Limb (tissue), 2 donors: ENCODE measurements around the gene CAMTA2.

Experiments used
- DNase-seq, 2 donors: peaks; one replicate each; pipeline ENCODE4 v3.0.0-alpha.2; 2016; ENCODE audit errors: extremely low spot score in 2 of 2

CAMTA2 gene

DNA sequence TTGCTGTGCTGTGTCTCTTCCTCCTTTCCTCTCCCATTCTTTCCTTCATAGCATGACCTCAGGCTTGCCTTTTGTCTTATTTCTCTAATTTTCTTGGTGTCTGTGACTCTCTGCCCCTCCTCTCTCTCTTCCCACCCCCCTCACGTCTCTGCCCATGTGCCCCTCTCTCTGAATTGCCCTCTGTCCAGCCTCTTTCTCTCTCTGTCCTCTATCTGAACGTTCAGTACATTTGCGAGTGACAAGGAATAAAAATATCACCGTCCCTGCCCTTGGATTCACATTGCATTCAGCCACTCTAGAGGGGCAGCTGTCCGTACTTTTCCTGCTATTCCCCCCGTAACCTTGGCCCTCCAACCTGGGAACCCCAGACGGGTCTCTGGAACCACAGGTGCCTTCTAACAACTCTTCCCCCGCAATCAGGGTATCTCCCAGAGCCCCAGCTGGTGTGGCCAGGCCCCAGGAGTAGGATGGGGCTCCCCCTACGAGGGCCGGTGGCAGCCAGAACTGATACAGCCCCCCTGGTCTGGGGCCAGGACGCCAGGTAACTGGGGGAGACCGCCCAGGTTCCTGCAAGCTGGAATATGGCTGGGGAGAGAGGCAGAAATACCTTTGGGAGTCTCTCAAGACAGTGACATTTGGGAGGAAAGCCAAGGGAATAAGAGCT lies 12.1 kb upstream of the CAMTA2 start:
- DNase-seq, result no peak

DNA sequence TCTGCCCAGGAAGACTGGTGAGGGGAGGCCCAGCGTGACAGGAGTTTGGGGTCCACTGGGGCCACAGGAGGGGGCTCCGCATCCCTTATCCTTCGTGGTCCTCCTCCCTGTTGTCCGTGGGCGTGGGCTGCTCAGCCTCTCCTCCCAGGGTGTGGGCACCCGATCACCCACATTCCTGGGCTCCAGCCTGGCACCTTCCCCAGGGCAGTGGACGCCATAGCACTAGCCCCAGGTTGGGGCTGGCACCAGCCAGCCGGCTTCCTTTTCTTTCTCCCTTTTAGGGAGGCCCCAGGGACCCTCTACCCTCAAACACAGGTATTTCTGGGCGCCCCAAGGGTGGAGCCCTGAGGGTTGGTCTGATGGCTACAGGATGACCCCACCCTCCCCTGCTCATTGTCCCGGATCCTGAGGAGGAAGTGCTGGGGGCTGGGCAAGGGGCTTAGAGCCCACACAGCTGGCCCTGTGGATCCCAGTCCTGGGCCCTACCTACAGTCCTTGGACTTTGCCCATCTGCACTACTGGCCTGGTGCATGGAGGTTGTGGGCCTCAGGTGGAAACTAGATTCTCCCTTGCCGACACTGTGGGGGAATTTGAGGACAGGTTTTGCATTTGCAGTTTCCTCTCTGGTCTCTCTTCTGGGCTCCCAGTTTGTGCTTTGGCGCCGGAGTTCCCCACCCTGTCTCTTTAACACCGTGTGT lies 11.4 kb upstream of the CAMTA2 start:
- no peak for DNase-seq

DNA sequence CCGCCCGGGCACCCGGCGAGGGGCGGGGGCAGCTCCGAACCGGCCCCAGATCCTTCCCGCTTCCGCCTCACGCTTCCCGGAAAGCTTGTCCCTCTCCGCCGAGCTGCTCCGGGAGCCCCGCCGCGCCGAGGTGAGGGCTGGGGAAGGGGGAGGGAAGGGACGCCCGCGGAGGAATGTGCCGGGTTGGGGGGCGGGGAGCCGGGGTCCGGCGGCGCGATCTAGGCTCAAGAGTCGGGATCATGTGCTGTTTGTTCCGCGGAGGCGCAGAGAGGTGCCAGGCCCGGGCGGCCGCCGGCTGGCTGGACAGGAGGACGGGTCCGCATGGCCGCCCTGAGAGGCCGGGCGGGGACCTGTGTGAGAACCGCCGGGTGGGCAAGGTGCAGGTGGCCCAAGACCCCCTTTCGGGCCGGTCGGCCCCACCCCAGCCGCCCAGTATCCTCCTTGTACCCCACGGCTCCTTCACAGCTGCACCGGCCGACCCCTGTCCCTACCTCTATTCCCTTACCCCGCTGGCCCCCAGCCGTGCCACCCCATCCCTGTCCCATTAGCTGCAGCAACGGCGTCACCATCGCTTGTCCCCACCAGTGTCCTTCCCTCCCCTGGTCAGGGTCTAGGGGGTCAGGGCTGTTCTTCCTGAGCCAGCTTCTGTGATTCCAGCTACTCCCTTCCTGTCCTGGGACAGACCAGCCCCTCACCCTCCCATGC lies 10.7 kb upstream of the CAMTA2 start:
- DNase-seq, result no peak

GRCh38 chr17:4997302-4998026 lies 10.0 kb upstream of the CAMTA2 start, which contains the start of the genes INCA1 and KIF1C:
Gene INCA1 (minus strand): TSS chr17:4997522. CDS start chr17:4994437, 3,085 bp downstream.
Gene KIF1C (plus strand): TSS chr17:4997950. CDS start chr17:5000247, 2,297 bp downstream.
- DNase-seq, result peak; percentile 93 to 95

- no peak for DNase-seq
Measured at GRCh38 chr17:4994081-4994595, 6.7 kb upstream of the CAMTA2 start.

- DNase-seq, result peak; percentile 7 to 49
Measured at GRCh38 chr17:4987767-4988567, 492 bp upstream of the CAMTA2 start.

DNA sequence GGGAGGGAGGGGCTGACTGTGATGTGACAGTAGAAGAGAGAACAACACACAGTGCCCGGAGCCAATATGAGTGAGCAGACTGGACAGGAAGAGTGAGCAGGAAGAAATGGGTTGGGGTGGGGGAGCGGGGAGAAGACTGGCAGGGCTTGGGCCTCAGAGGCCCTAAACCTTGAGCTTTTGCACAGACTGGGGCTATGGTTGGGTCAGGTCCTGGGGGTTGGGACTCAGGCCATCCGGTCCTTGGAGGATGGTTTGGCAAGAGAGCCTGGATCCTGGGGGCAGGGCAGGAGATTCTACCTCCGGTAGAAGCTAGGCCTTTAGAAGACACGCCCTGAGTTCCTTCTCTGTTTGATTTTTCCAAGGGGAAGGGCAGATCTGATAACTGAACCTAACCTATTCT lies 1.1 kb downstream of the CAMTA2 start:
- DNase-seq, result no peak

DNA sequence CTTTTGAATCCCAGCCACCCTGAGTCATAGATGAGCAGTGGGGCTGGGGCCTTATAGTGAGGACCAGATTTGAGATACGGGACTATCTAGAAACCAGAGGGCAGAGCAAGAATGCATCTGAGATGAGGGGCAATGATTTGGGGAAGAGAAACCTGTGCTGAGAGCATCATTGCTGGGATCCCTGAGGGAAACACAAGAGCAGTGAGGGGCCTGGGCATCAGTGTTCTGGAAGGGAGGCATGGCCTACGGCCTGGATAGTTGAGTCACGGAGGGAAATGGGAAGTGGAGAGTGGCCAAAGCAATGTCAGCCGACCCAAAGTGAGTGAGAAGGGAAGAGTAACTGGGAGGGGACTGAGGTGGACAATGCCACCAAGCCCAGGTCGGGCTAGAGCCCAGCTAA lies 5.2 kb downstream of the CAMTA2 start:
- no peak for DNase-seq

DNA sequence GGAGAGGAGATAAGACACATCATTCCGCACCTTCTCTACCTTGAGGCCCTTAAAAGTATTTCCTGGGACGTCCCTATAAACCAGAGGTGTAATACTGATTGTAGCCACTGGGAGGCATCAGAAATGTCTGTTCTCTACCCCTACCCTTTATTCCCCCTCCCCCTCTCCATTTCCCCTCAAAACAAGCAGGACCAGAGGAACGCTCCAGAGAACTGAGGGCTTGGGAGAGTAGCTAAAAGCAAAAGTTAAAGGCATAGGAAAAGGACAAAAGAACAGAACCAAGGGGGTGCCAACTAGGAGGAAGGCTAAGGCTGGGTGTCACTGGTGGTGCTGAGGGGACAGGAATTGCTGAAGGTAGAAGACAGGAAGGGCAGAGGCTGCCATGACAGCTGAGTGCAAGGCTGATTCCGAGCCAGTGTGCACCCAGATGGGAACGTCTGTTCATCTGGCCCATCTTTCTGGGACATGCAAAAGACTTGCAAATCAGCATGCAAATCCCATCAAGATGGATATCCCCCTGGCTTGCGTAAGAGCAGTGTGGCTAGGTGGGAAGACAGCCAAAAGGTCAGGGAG lies 6.7 kb downstream of the CAMTA2 start:
- peak; percentile 46 to 59 for DNase-seq

- no peak for DNase-seq
Measured at GRCh38 chr17:4978726-4979125, 8.7 kb downstream of the CAMTA2 start.

DNA sequence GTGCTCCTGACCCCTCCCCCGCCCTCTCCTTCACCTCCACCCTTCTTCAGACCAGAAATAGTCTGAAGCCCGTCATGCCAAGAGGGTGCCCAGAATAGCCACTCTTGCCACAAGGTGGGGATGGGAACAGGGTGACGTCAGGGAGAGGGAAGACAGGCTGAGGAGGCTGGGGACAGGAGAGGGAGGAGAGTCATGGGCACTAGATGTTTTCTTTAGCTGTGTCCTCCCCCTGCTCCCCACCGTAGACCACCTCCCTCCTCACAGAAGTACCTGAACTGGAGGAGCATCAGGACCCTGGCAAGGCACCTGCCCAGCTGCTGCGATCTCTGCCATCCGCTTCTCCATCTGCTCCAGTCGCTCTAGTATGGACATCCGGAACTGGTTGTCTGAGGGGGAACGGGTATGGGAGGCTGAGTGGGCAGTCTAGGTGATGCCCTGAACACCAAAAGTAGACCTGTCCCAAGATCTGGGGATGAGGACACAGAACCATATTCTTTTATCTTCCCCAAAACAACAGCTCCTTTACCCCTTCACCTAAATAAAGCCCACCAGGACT lies 13.3 kb downstream of the CAMTA2 start:
- no peak for DNase-seq

DNA sequence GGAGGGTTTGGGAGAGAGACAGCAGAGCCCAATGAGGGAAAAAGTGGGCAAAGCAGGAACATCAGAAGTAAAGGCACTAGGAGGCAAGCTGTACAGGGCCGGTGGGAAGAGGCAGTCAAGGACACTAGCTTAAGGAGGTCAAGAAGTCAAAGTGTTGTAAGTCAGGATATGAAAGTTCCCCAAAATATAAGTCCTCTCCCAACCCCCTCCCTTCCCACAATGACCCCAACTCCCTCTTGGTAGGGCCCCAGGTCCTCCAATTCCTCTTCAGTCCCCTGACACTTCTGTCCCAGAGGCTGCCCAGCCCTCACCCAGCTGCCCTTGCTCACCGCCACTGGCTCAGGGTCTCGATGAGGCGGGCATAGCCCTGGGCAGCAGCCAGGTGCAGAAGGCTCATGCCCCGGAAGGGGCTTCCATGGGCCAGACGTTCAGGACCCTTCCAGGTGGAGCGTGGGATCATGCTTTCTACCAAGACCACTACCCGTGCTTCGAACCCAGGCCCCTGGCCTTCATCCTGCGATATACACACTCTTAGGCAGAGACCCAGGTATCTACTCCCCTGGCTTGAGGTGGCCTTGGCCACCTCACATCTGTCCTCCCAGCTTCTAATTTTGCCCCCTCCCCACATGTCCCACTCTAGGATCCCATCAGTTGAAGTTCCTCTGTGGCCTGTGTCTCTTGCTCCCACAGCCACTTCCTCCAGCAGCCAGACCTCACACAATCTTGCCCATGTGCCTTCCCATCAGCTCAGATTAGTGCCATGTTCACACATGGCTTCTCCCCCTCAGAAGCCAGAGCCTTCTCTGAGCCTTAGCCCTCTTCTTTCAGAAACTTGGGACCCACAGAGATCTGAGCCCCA lies 14.0 kb downstream of the CAMTA2 start:
- no peak for DNase-seq

GRCh38 chr17:4972752-4973151 lies 14.7 kb downstream of the CAMTA2 start:
- no peak for DNase-seq

DNA sequence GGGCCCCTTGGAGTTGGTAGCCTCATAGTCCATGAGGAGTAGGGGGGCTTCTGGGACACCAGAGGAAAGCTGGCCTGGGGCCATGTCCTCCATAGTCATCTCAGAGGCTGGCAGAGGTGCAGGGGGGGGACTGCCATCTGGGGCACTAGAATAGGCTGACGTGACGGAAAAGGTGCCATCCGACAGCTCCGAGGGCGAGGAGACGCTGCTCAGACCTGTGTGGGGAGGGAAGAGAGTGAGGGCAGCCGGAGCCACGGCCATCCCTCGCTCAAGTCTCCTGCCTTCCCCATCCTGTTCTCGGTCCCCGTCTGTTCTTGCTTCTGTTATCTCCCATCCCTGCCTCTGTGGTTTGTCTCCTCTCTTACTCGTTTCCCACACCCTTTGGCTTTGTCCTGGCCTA lies 15.2 kb downstream of the CAMTA2 start:
- DNase-seq, result no peak

GRCh38 chr17:4971826-4972225 lies 15.6 kb downstream of the CAMTA2 start:
- DNase-seq, result no peak

- DNase-seq, result no peak
Measured at GRCh38 chr17:4970273-4970672, 17.2 kb downstream of the CAMTA2 start.

- no peak for DNase-seq
Measured at GRCh38 chr17:4969551-4970173, 17.8 kb downstream of the CAMTA2 start.

- DNase-seq, result peak in 1 of 2 donors; percentile 38
Measured at GRCh38 chr17:4969047-4969550, 18.4 kb downstream of the CAMTA2 start.
